HCT116 (cell line): ENCODE results near the gene TIMM13. TPM values are rescaled to one million over a fixed set of nuclear protein-coding genes. Genes with fewer than 3 reads are reported as not detected.

ENCODE experiments used
- ATAC-seq: fragments of 200-7000 bp; cut with Tn5 transposase; 2 replicates; pipeline ENCODE4 v1.9.1; 2020; ENCODE audit warnings: mild to moderate bottlenecking, moderate library complexity
- BruUV-seq: library from RNA; stranded (reverse); fragments of 400-500 nt; replicated peaks from 2 replicates; lab custom pipeline; 2021; lab: Mats Ljungman, UMichigan
- CTCF ChIA-PET: fragments of 300-600 bp; sonication (Branson Sonifier 250); formaldehyde crosslinking; loops from one replicate; lab custom pipeline; 2021; ENCODE audit warnings: antibody characterized with exemption; lab: Charles Lee
- POLR2A ChIA-PET: fragments of 300-600, 350-600 bp; sonication (Branson Sonifier 250); formaldehyde crosslinking; loops from one replicate; lab custom pipeline; 2021; ENCODE audit warnings: antibody characterized with exemption; lab: Charles Lee
- RAD21 ChIA-PET, 2 experiments: fragments of 300-600 bp; sonication (Branson Sonifier 250); formaldehyde crosslinking; loops; one replicate each; lab custom pipeline; 2023; ENCODE audit warnings: low total read pairs in 2 of 2; ENCODE audit not compliant: uncharacterized antibody in 2 of 2, unreplicated experiment in 2 of 2, low non-redundant PET in 1 of 2; lab: Charles Lee
- DNase-seq: peaks from one replicate; pipeline ENCODE4 v3.0.0-alpha.2; 2010; ENCODE audit warnings: low read depth, low spot score
- H2AFZ ChIP-seq: fragments of 200-600 bp; shearing (Covaris generic), sonication (generic); 2 replicates; pipeline ENCODE4 v1.6.1; 2017; ENCODE audit warnings: low read depth, mixed run types, mixed read lengths, antibody characterized with exemption, low read length; ENCODE audit not compliant: poor library complexity, severe bottlenecking
- H3K27ac ChIP-seq: 2 replicates; pipeline ENCODE4 v1.5.1; 2012; ENCODE audit warnings: low read depth, low read length
- H3K27me3 ChIP-seq: fragments of 200-600 bp; sonication (generic); 2 replicates; pipeline ENCODE4 v1.6.1; 2016; ENCODE audit warnings: mixed run types, low read length, mixed read lengths; ENCODE audit not compliant: insufficient read depth
- H3K36me3 ChIP-seq, 2 experiments: fragments of 200-500 bp in 1 of 2; fragments of 200-600 bp in 1 of 2; sonication (Bioruptor generic) in 1 of 2; sonication (generic) in 1 of 2; 2 replicates each; pipeline versions ENCODE4 v1.5.1 to v1.6.1; 2014 to 2016; ENCODE audit warnings: low read length in 2 of 2, inconsistent platforms in 1 of 2, mixed read lengths in 1 of 2, mixed run types in 1 of 2; ENCODE audit not compliant: insufficient read depth in 2 of 2, control insufficient read depth in 1 of 2
- H3K4me1 ChIP-seq, 2 experiments: fragments of 200-600 bp in 1 of 2; sonication (generic) in 1 of 2; 2 replicates each; pipeline versions ENCODE4 v1.5.1 to v1.6.1; 2012 to 2017; ENCODE audit warnings: low read length in 2 of 2, inconsistent platforms in 1 of 2, mild to moderate bottlenecking in 1 of 2, mixed read lengths in 1 of 2, mixed run types in 1 of 2, moderate library complexity in 1 of 2; ENCODE audit not compliant: insufficient read depth in 2 of 2, control insufficient read depth in 1 of 2
- H3K4me2 ChIP-seq: fragments of 200-600 bp; sonication (generic); 2 replicates; pipeline ENCODE4 v1.6.1; 2017; ENCODE audit warnings: mixed run types, low read length, mixed read lengths
- H3K4me3 ChIP-seq, 2 experiments: fragments of 200-600 bp in 1 of 2; sonication (generic) in 1 of 2; replicated peaks in 1 of 2; 2 replicates each; pipeline ENCODE4 v1.5.1; 2011 to 2016; ENCODE audit warnings: low read length in 2 of 2, control low read depth in 1 of 2, low read depth in 1 of 2, mild to moderate bottlenecking in 1 of 2, mixed read lengths in 1 of 2, mixed run types in 1 of 2
- H3K79me2 ChIP-seq: fragments of 200-600 bp; sonication (generic); 2 replicates; pipeline ENCODE4 v1.6.1; 2017; ENCODE audit warnings: mild to moderate bottlenecking, mixed run types, low read length, moderate library complexity, mixed read lengths; ENCODE audit not compliant: insufficient read depth
- H3K9ac ChIP-seq: fragments of 200-600 bp; sonication (generic); 2 replicates; pipeline ENCODE4 v1.6.1; 2016; ENCODE audit warnings: low read length, mixed read lengths
- H3K9me2 ChIP-seq: fragments of 200-600 bp; sonication (generic), shearing (Covaris generic); 2 replicates; pipeline ENCODE4 v1.6.1; 2017; ENCODE audit warnings: mixed run types, mild to moderate bottlenecking, moderate library complexity; ENCODE audit not compliant: insufficient read depth
- H3K9me3 ChIP-seq, 2 experiments: fragments of 200-500 bp in 1 of 2; fragments of 200-600 bp in 1 of 2; sonication (Bioruptor generic) in 1 of 2; sonication (generic) in 1 of 2; 2 replicates each; pipeline ENCODE4 v1.6.1; 2014 to 2017; ENCODE audit warnings: low read length in 2 of 2, mixed read lengths in 2 of 2, inconsistent platforms in 1 of 2, low read depth in 1 of 2, mild to moderate bottlenecking in 1 of 2, mixed run types in 1 of 2, moderate library complexity in 1 of 2; ENCODE audit not compliant: control insufficient read depth in 1 of 2, insufficient read depth in 1 of 2
- H4K20me1 ChIP-seq: fragments of 200-600 bp; sonication (generic), shearing (Covaris generic); 2 replicates; pipeline ENCODE4 v1.6.1; 2017; ENCODE audit warnings: mixed run types, mild to moderate bottlenecking, moderate library complexity; ENCODE audit not compliant: insufficient read depth
- ATF3 ChIP-seq: IDR thresholded peaks from 2 replicates; pipeline ENCODE4 v1.6.1; 2012
- CBX3 ChIP-seq: IDR thresholded peaks from 2 replicates; pipeline ENCODE4 v1.6.1; 2012; ENCODE audit warnings: low read depth
- CEBPB ChIP-seq: IDR thresholded peaks from 2 replicates; pipeline ENCODE4 v1.6.1; 2012; ENCODE audit warnings: low read depth
- CTCF ChIP-seq, 3 experiments: fragments of 200-600 bp in 1 of 3; sonication (generic) in 1 of 3; IDR thresholded peaks in 2 of 3; conservative IDR thresholded peaks in 1 of 3; 2 replicates each; pipeline ENCODE4 v1.5.1; 2012 to 2017; ENCODE audit warnings: low read depth in 2 of 3, low read length in 2 of 3, antibody characterized with exemption in 1 of 3, borderline replicate concordance in 1 of 3, control low read depth in 1 of 3, mild to moderate bottlenecking in 1 of 3, mixed read lengths in 1 of 3, mixed run types in 1 of 3, moderate library complexity in 1 of 3; ENCODE audit not compliant: insufficient read depth in 1 of 3
- EZH2 ChIP-seq: fragments of 200-600 bp; sonication (generic); IDR thresholded peaks from 2 replicates; pipeline ENCODE4 v1.6.1; 2017; ENCODE audit warnings: antibody characterized with exemption, mixed run types
- EZH2phosphoT487 ChIP-seq: fragments of 200-600 bp; IDR thresholded peaks from 2 replicates; pipeline ENCODE4 v1.6.1; 2018; ENCODE audit warnings: antibody characterized with exemption, borderline replicate concordance
- JUND ChIP-seq: IDR thresholded peaks from 2 replicates; pipeline ENCODE4 v1.6.1; 2012
- MAX ChIP-seq: IDR thresholded peaks from 2 replicates; pipeline ENCODE4 v1.6.1; 2012
- SIN3A ChIP-seq: IDR thresholded peaks from 2 replicates; pipeline ENCODE4 v1.6.1; 2012; ENCODE audit warnings: low read depth
- SP1 ChIP-seq: IDR thresholded peaks from 2 replicates; pipeline ENCODE4 v1.6.1; 2012; ENCODE audit warnings: low read depth
- SRF ChIP-seq: IDR thresholded peaks from 2 replicates; pipeline ENCODE4 v1.6.1; 2012; ENCODE audit warnings: low read depth
- ZBTB33 ChIP-seq: IDR thresholded peaks from 2 replicates; pipeline ENCODE4 v1.6.1; 2011; ENCODE audit warnings: mild to moderate bottlenecking, low read length, moderate library complexity; ENCODE audit not compliant: insufficient replicate concordance; ENCODE audit errors: extremely low read depth
- ZNF274 ChIP-seq: fragments of 200-500 bp; sonication (Bioruptor generic); IDR thresholded peaks from 2 replicates; pipeline ENCODE4 v1.6.1; 2014; ENCODE audit warnings: mild to moderate bottlenecking, low read depth, low read length, inconsistent platforms
- intact Hi-C: fragments of 100-400 bp; cut with micrococcal nuclease; formaldehyde crosslinking; loops from 2 replicates; pipeline ENCODE4 v1.10.0; 2022
- total RNA-seq: library from RNA; stranded (reverse); gene quantifications from one replicate; pipeline ENCODE4 v1.2.1, GENCODE V29; 2021; ENCODE audit not compliant: unreplicated experiment

The TIMM13 gene
- total RNA-seq, 1 experiment from 2014 or later: 151 TPM

GRCh38 chr19:2451741-2452140 lies 24.4 kb upstream of the TIMM13 start:
- Histone ChIP-seq H3K4me2 (no peak overlapping the region), H3K9me2 (no peaks in the 10 kb centered on the region), H3K36me3 (peaks cover 3 to 14% of the 10 kb centered on the region in 2 experiments), H3K27me3 (no peaks in the 10 kb centered on the region), H3K27ac (0 out of 2 replicates have a peak overlapping the region, but pooled peaks have one; percentile 22), H3K79me2 (peaks cover 98% of the 10 kb centered on the region), H3K4me1 (peaks cover 0 to 16% of the 10 kb centered on the region in 2 experiments; a peak in 2 of 4 replicates), H2AFZ (no peak overlapping the region), H3K4me3 (no peak overlapping the region), H3K9ac (no peak overlapping the region), H3K9me3 (no peaks in the 10 kb centered on the region), H4K20me1 (peaks cover 9% of the 10 kb centered on the region; the same call in 1 of the 2 replicates)
- BruUV-seq: no TSS peak
- ChIA-PET POLR2A (no interaction called here), RAD21 (no interaction called here), CTCF (no interaction called here)
- intact Hi-C loops: no loop called here
- no peak for DNase-seq
- ATAC-seq: no peak
- no peak for TF ChIP-seq SIN3A
- no peak for TF ChIP-seq ATF3
- no peak for TF ChIP-seq SP1
- no peak for TF ChIP-seq CEBPB
- TF ChIP-seq MAX: no peak
- TF ChIP-seq EZH2phosphoT487: no peak
- no peak for TF ChIP-seq JUND
- TF ChIP-seq EZH2: no peak
- TF ChIP-seq SRF: no peak

GRCh38 chr19:2451138-2451537 lies 23.8 kb upstream of the TIMM13 start:
- H3K4me1 ChIP-seq: peaks cover 0 to 16% of the 10 kb centered on the region in 2 experiments; a peak in 2 of 4 replicates
- H3K9me2 ChIP-seq: no peaks in the 10 kb centered on the region
- no peak overlapping the region for H3K4me2 ChIP-seq
- no TSS peak for BruUV-seq
- peaks cover 3 to 14% of the 10 kb centered on the region in 2 experiments for H3K36me3 ChIP-seq
- no peak overlapping the region for H3K27ac ChIP-seq
- no peak overlapping the region for H3K9ac ChIP-seq
- intact Hi-C loops: no loop called here
- DNase-seq (no peak), ATAC-seq (no peak)
- RAD21 ChIA-PET: no interaction called here
- H3K27me3 ChIP-seq: no peaks in the 10 kb centered on the region
- no peak overlapping the region for H3K4me3 ChIP-seq
- no peak overlapping the region for H2AFZ ChIP-seq
- H3K79me2 ChIP-seq: peaks cover 99% of the 10 kb centered on the region
- H3K9me3 ChIP-seq: no peaks in the 10 kb centered on the region
- peaks cover 9% of the 10 kb centered on the region; the same call in 1 of the 2 replicates for H4K20me1 ChIP-seq
- POLR2A ChIA-PET: no interaction called here
- CTCF ChIA-PET: no interaction called here
- TF ChIP-seq ATF3 (no peak), ZNF274 (no peak), CEBPB (no peak), EZH2phosphoT487 (no peak), ZBTB33 (no peak), CTCF (IDR thresholded peaks at IDR 0.05 in 2 of 3, conservative IDR thresholded peaks at IDR 0.05 in 1 of 3; ENCODE audit: borderline replicate concordance in 1 of 3, insufficient read depth in 1 of 3, low read depth in 2 of 3, low read length in 2 of 3) (no peak), CBX3 (no peak)
